Spleen (tissue), 11 donors: ENCODE results near the gene LRIG1. TPM values are rescaled to one million over a fixed set of nuclear protein-coding genes. Genes with fewer than 3 reads are reported as not detected.

Experiments used
- DNase-seq: peaks from one replicate; pipeline ENCODE4 v3.0.0-alpha.2; 2020
- H3K27ac ChIP-seq, 8 donors: fragments of 200-600 bp; sonication (generic) in 7 of 8; 1 replicate in 4 of 8; 2 replicates in 4 of 8; pipeline versions ENCODE4 v1.5.0 to v1.8.0; 2016 to 2021; ENCODE audit warnings: inconsistent platforms in 4 of 8, mild to moderate bottlenecking in 4 of 8, moderate library complexity in 1 of 8
- H3K27me3 ChIP-seq, 7 donors: fragments of 200-600 bp; sonication (generic) in 6 of 7; replicated peaks in 1 of 7; 1 replicate in 4 of 7; 2 replicates in 3 of 7; pipeline versions ENCODE4 v1.5.0 to v1.8.0; 2016 to 2021; ENCODE audit warnings: inconsistent platforms in 3 of 7, mild to moderate bottlenecking in 1 of 7
- H3K36me3 ChIP-seq, 6 donors: fragments of 200-600 bp; sonication (generic) in 5 of 6; 1 replicate in 4 of 6; 2 replicates in 2 of 6; pipeline versions ENCODE4 v1.5.0 to v1.8.0; 2016 to 2021; ENCODE audit warnings: inconsistent platforms in 2 of 6
- H3K4me1 ChIP-seq, 6 donors: fragments of 200-600 bp; sonication (generic) in 5 of 6; 1 replicate in 3 of 6; 2 replicates in 3 of 6; pipeline versions ENCODE4 v1.5.0 to v1.8.0; 2016 to 2021; ENCODE audit warnings: inconsistent platforms in 3 of 6
- H3K4me3 ChIP-seq, 8 donors: fragments of 200-600 bp; sonication (generic) in 7 of 8; 1 replicate in 4 of 8; 2 replicates in 4 of 8; pipeline versions ENCODE4 v1.5.0 to v1.8.0; 2016 to 2021; ENCODE audit warnings: inconsistent platforms in 4 of 8, mild to moderate bottlenecking in 4 of 8, moderate library complexity in 2 of 8
- H3K9me3 ChIP-seq, 8 donors: fragments of 200-600 bp; sonication (generic) in 7 of 8; 1 replicate in 4 of 8; 2 replicates in 4 of 8; pipeline versions ENCODE4 v1.5.0 to v1.8.0; 2016 to 2021; ENCODE audit warnings: inconsistent platforms in 4 of 8
- POLR2A ChIP-seq, 3 donors: fragments of 450-650 bp; IDR thresholded peaks; one replicate each; pipeline ENCODE4 v1.5.1; 2017; ENCODE audit warnings: antibody characterized with exemption in 3 of 3, mild to moderate bottlenecking in 1 of 3
- POLR2AphosphoS5 ChIP-seq, 3 donors: sonication (generic); formaldehyde crosslinking; IDR thresholded peaks; one replicate each; pipeline ENCODE4 v1.5.1; 2017; ENCODE audit warnings: antibody characterized with exemption in 3 of 3
- WGBS, 5 donors: extraction: QIAGEN DNeasy Blood & Tissue Kit in 3 of 5; methylation state at CpG; one replicate each; pipeline versions ENCODE4 v1.1.5 to v1.1.7; 2013 to 2018; 5-methylcytosine and 5-hydroxymethylcytosine counted together
- intact Hi-C: fragments of 100-400 bp; cut with DNase I; formaldehyde crosslinking; loops from one replicate; pipeline ENCODE4 v1.15.0; 2023; ENCODE audit warnings: low total_unique reads
- polyA plus RNA-seq, 3 donors: library from polyadenylated mRNA; stranded (reverse); fragments of 200-250 nt; gene quantifications; one replicate each; pipeline ENCODE4 v1.2.1, GENCODE V29; 2013
- total RNA-seq, 7 donors: library from RNA; depleted of rRNA in 3 of 7; stranded (reverse); fragments of >200 nt in 3 of 7; fragmentation: NEBNext Ultra II Directional in 4 of 7; extraction: Animal tissue kit (Norgen Biotek cat#: 25700) in 4 of 7; gene quantifications; one replicate each; pipeline versions ENCODE4 v1.1.0 to v1.2.1, GENCODE V29; 2016 to 2021
- TF ChIP-seq, protein P1 (sequence below), 11 experiments: fragments of 200-600 bp in 7 of 11; fragments of 450-650 bp in 4 of 11; sonication (generic) in 4 of 11; IDR thresholded peaks in 8 of 11; conservative IDR thresholded peaks in 3 of 11; 1 replicate in 7 of 11; 2 replicates in 4 of 11; pipeline versions ENCODE4 v1.4.0 to v1.8.0; 2016 to 2021; ENCODE audit warnings: antibody characterized with exemption in 11 of 11, inconsistent platforms in 4 of 11, mild to moderate bottlenecking in 1 of 11
- donor health status: healthy with polysubstance abuse.
- donor health status: DM: no; HTN: no; CAD: no; lungs with moderate emphysema.
- donor health status: DM: no; HTN: no; CAD: no.
- donor health status: Bipolar disorder and iron deficiency.
- donor health status: healthy.
- donor health status: DM: no; HTN: no; CAD: no.
- donor health status: DM: yes; HTN: yes; CAD: no.

LRIG1 gene
- total and polyA plus RNA-seq, 10 donors = 5.9 to 19.7 (median 11.9) TPM

DNA sequence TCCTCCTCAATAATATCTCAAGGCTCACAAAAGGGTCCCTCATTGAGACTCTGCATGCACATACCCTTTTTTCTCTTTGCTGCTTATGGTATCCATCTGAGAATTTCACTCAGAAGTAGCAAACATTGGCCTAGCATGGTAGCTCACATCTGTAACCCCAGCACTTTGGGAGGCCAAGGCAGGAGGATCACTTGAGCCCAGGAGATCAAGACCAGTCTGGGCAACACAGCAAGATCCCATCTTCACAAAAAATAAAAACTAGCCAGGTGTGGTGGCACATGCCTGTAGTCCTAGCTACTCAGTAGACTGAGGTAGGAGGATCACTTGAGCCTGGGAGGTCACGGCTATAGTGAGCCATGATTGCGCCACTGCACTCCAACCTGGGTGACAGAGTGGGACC lies 11.7 kb downstream of the LRIG1 start:
- Histone ChIP-seq H3K36me3 (no peaks in the 10 kb centered on the region), H3K27ac (peak overlapping the region in 4 of 8 donors; percentile 46 to 52 (median 48)), H3K4me3 (no peak overlapping the region), H3K4me1 (peaks cover 0 to 57% (median 27%) of the 10 kb centered on the region in 6 donors), H3K27me3 (no peaks in the 10 kb centered on the region), H3K9me3 (no peaks in the 10 kb centered on the region)
- TF ChIP-seq, protein P1, sequence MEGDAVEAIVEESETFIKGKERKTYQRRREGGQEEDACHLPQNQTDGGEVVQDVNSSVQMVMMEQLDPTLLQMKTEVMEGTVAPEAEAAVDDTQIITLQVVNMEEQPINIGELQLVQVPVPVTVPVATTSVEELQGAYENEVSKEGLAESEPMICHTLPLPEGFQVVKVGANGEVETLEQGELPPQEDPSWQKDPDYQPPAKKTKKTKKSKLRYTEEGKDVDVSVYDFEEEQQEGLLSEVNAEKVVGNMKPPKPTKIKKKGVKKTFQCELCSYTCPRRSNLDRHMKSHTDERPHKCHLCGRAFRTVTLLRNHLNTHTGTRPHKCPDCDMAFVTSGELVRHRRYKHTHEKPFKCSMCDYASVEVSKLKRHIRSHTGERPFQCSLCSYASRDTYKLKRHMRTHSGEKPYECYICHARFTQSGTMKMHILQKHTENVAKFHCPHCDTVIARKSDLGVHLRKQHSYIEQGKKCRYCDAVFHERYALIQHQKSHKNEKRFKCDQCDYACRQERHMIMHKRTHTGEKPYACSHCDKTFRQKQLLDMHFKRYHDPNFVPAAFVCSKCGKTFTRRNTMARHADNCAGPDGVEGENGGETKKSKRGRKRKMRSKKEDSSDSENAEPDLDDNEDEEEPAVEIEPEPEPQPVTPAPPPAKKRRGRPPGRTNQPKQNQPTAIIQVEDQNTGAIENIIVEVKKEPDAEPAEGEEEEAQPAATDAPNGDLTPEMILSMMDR (IDR thresholded peaks at IDR 0.05 in 8 of 11, conservative IDR thresholded peaks at IDR 0.05 in 3 of 11) = no peak
- no peak for TF ChIP-seq POLR2A (IDR thresholded peaks at IDR 0.05)
- TF ChIP-seq POLR2AphosphoS5 (IDR thresholded peaks at IDR 0.05) = no peak
- WGBS, 5 donors = 75 to 96% (median 87%) methylated on average over 2 of the region's 2 CpGs
- intact Hi-C loops = no loop called here
- no peak for DNase-seq

DNA sequence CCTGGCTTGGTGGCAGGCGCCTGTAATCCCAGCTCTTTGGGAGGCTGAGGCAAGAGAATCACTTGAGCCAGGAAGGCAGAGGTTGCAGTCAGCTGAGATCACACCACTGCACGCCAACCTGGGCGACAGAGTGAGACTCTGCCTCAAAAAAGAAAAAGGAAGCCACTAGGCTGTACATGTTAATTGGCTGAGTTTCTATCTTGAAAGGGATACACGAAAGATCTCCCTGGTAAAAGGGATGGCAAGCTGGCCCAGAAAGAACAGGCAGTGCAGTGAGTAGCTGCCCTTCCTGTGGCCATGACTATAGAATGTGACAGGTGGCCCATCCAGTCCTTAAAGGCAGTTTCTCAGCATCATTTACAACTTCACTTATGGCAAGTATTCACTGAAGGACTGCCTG lies 12.3 kb downstream of the LRIG1 start:
- H3K4me1 ChIP-seq = peaks cover 0 to 55% (median 28%) of the 10 kb centered on the region in 6 donors

DNA sequence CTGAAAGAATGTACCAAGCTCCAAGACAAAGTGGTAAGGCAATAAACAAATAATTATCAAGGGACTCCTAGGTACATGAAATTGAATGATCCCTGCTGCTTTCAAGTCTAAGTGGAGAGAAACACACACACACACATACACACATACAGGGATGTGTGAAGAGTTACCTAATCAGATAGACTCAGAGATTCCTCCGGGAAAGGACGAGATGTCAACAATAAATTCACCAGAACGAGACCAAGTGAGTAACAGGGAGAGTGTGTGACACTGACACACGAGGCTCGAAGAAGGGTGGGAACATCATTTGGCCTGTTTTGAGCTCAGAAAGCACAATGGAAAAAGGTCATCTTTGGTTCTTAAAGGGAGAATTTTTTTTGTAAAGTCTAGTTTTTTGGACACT lies 13.4 kb downstream of the LRIG1 start:
- intact Hi-C loops = no loop called here
- H3K27ac ChIP-seq = no peak overlapping the region
- TF ChIP-seq POLR2AphosphoS5 (IDR thresholded peaks at IDR 0.05) (no peak), POLR2A (IDR thresholded peaks at IDR 0.05) (no peak)
- TF ChIP-seq, protein P1 (IDR thresholded peaks at IDR 0.05 in 8 of 11, conservative IDR thresholded peaks at IDR 0.05 in 3 of 11) = no peak
- H3K9me3 ChIP-seq = no peaks in the 10 kb centered on the region
- H3K27me3 ChIP-seq = no peaks in the 10 kb centered on the region
- no peak overlapping the region for H3K4me3 ChIP-seq
- DNase-seq = no peak
- WGBS, 5 donors = 84 to 94% (median 89%) methylated on average over 5 of the region's 5 CpGs
- no peaks in the 10 kb centered on the region for H3K36me3 ChIP-seq
- peaks cover 0 to 55% (median 31%) of the 10 kb centered on the region in 6 donors for H3K4me1 ChIP-seq

More for the DNA sequence above, 12.3 kb downstream of the LRIG1 start:
- H3K4me3 ChIP-seq = no peak overlapping the region
- WGBS, 5 donors = 44 to 57% (median 51%) methylated on average over 4 of the region's 4 CpGs
- no peak for DNase-seq
- intact Hi-C loops = no loop called here
- no peaks in the 10 kb centered on the region for H3K27me3 ChIP-seq
- no peaks in the 10 kb centered on the region for H3K36me3 ChIP-seq
- H3K27ac ChIP-seq = peak overlapping the region in 3 of 8 donors; percentile 3 to 50 (median 21)
- H3K9me3 ChIP-seq = no peaks in the 10 kb centered on the region
- TF ChIP-seq POLR2AphosphoS5 (IDR thresholded peaks at IDR 0.05) = no peak
- no peak for TF ChIP-seq POLR2A (IDR thresholded peaks at IDR 0.05)
- TF ChIP-seq, protein P1 (IDR thresholded peaks at IDR 0.05 in 8 of 11, conservative IDR thresholded peaks at IDR 0.05 in 3 of 11) = no peak

DNA sequence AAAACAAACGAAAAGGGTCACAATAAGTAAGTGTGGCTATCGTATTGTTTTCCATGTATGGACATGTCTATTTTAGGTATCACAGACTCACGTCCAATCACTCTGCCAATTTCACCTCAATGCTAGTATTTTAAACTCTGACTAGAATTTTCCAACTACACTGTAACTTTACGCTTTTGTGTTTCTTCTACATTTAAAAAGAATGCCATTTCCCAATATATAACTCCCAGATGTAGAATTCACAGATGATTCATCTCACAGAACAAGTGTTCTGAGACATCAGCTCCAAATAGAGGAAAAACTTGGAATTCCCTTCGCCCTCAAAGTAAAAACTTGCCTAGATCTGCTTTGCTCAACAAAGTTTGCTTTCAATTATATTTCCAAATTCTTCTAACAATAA lies 14.2 kb downstream of the LRIG1 start:
- TF ChIP-seq, protein P1 (IDR thresholded peaks at IDR 0.05 in 8 of 11, conservative IDR thresholded peaks at IDR 0.05 in 3 of 11) = no peak
- TF ChIP-seq POLR2AphosphoS5 (IDR thresholded peaks at IDR 0.05) (no peak), POLR2A (IDR thresholded peaks at IDR 0.05) (no peak)
- 73 to 91% (median 83%) methylated on average over 5 of the region's 5 CpGs for WGBS, 5 donors
- H3K9me3 ChIP-seq = no peaks in the 10 kb centered on the region
- intact Hi-C loops = no loop called here
- H3K27me3 ChIP-seq = no peaks in the 10 kb centered on the region
- no peak overlapping the region for H3K27ac ChIP-seq
- peaks cover under 1 to 55% (median 36%) of the 10 kb centered on the region in 6 donors for H3K4me1 ChIP-seq
- no peaks in the 10 kb centered on the region for H3K36me3 ChIP-seq
- H3K4me3 ChIP-seq = no peak overlapping the region
- DNase-seq = no peak
